HepG2 (cell line): Measurements from ENCODE around the gene USP7. TPM values are rescaled to one million over a fixed set of nuclear protein-coding genes. Genes with fewer than 3 reads are reported as not detected.
A peak's percentile ranks its signal among the peaks of the same experiment; 100 is the strongest.

Experiments
- ATAC-seq: fragments of 200-7000 bp; cut with Tn5 transposase; 3 replicates; pipeline ENCODE4 v1.9.1; 2020; ENCODE audit warnings: mild to moderate bottlenecking, moderate library complexity
- BruUV-seq: library from RNA; stranded (reverse); fragments of 400-500 nt; replicated peaks from 2 replicates; lab custom pipeline; 2021; lab: Mats Ljungman, UMichigan
- CTCF ChIA-PET: fragments of 300-600 bp; formaldehyde crosslinking; extraction: SDS; loops from one replicate; lab custom pipeline; 2021; ENCODE audit warnings: low total read pairs, inconsistent platforms, low intra/inter-chr PET ratio; lab: Yijun Ruan, JAX
- POLR2A ChIA-PET: fragments of 350-600 bp; sonication (Branson Sonifier 250); formaldehyde crosslinking; loops from one replicate; lab custom pipeline; 2020; ENCODE audit warnings: antibody characterized with exemption, inconsistent platforms; lab: Yijun Ruan, JAX
- DNase-seq: peaks from one replicate; pipeline ENCODE4 v3.0.0-alpha.2; 2015; ENCODE audit warnings: low spot score
- FAIRE-seq: peaks from 3 replicates; lab custom pipeline; 2011; peaks lifted over from hg19 to GRCh38; lab: Jason Lieb, UNC
- H2AFZ ChIP-seq: one replicate; pipeline ENCODE4 v1.6.1; 2011; ENCODE audit warnings: low read length, inconsistent platforms
- H3K27ac ChIP-seq: fragments of 300-600 bp; 3 replicates; pipeline ENCODE4 v1.8.0; 2011; ENCODE audit warnings: mixed run types, mild to moderate bottlenecking, mixed read lengths, low read length, inconsistent platforms; ENCODE audit not compliant: insufficient read depth; ENCODE audit errors: extremely low read length
- H3K27me3 ChIP-seq, 2 experiments: fragments of 200-600 bp in 1 of 2; 2 replicates in 1 of 2; 3 replicates in 1 of 2; pipeline versions ENCODE4 v1.6.0 to v1.8.0; 2011; ENCODE audit warnings: low read length in 2 of 2, mild to moderate bottlenecking in 2 of 2, moderate library complexity in 2 of 2, inconsistent platforms in 1 of 2; ENCODE audit not compliant: insufficient read depth in 2 of 2, control insufficient read depth in 1 of 2
- H3K36me3 ChIP-seq, 2 experiments: fragments of 200-600 bp in 1 of 2; replicated peaks in 1 of 2; 2 replicates in 1 of 2; 3 replicates in 1 of 2; pipeline versions ENCODE4 v1.5.1 to v1.8.0; 2011; ENCODE audit warnings: low read length in 2 of 2, inconsistent platforms in 1 of 2; ENCODE audit not compliant: insufficient read depth in 2 of 2, control insufficient read depth in 1 of 2
- H3K4me1 ChIP-seq: 2 replicates; pipeline ENCODE4 v1.5.1; 2012; ENCODE audit warnings: low read length, inconsistent platforms; ENCODE audit not compliant: insufficient read depth
- H3K4me2 ChIP-seq: 2 replicates; pipeline ENCODE4 v1.6.0; 2011; ENCODE audit warnings: low read depth, low read length, inconsistent platforms
- H3K4me3 ChIP-seq, 3 experiments: fragments of 200-600 bp in 1 of 3; sonication (generic), shearing (Covaris generic) in 1 of 3; replicated peaks in 1 of 3; 2 replicates each; pipeline ENCODE4 v1.5.1; 2011 to 2016; ENCODE audit warnings: low read length in 3 of 3, inconsistent platforms in 2 of 3, low read depth in 2 of 3, mild to moderate bottlenecking in 2 of 3, control low read depth in 1 of 3, mixed read lengths in 1 of 3; ENCODE audit not compliant: insufficient read depth in 1 of 3
- H3K79me2 ChIP-seq: one replicate; pipeline ENCODE4 v1.6.1; 2011; ENCODE audit warnings: low read length, inconsistent platforms; ENCODE audit not compliant: insufficient read depth
- H3K9ac ChIP-seq: 2 replicates; pipeline ENCODE4 v1.6.0; 2011; ENCODE audit warnings: mild to moderate bottlenecking, low read depth, low read length, inconsistent platforms; ENCODE audit not compliant: insufficient read depth
- H3K9me3 ChIP-seq: 2 replicates; pipeline ENCODE4 v1.5.1; 2012; ENCODE audit warnings: mild to moderate bottlenecking, low read length
- H4K20me1 ChIP-seq: 2 replicates; pipeline ENCODE4 v1.6.0; 2011; ENCODE audit warnings: inconsistent platforms, mild to moderate bottlenecking, low read length, moderate library complexity; ENCODE audit not compliant: insufficient read depth
- CC2D1A ChIP-seq: sonication (generic); formaldehyde crosslinking; IDR thresholded peaks from 2 replicates; pipeline ENCODE4 v1.8.1; 2023; ENCODE audit warnings: mild to moderate bottlenecking, missing genetic modification reagents
- GABPB1 ChIP-seq: IDR thresholded peaks from 2 replicates; pipeline ENCODE4 v1.6.1; 2016; ENCODE audit warnings: mild to moderate bottlenecking, missing genetic modification reagents, moderate library complexity, missing compliant biosample characterization
- GPBP1L1 ChIP-seq: sonication (generic); formaldehyde crosslinking; IDR thresholded peaks from 2 replicates; pipeline ENCODE4 v1.5.0; 2020; ENCODE audit warnings: mild to moderate bottlenecking, missing genetic modification reagents
- SNRNP70 ChIP-seq: fragments of 200-400 bp; formaldehyde crosslinking; IDR thresholded peaks from 2 replicates; pipeline ENCODE4 v1.6.1; 2017; ENCODE audit warnings: mild to moderate bottlenecking, low read depth, low read length, moderate library complexity
- TGIF2 ChIP-seq: IDR thresholded peaks from 2 replicates; pipeline ENCODE4 v1.6.1; 2016; ENCODE audit warnings: control low read depth, missing compliant biosample characterization
- TP53 ChIP-seq: sonication (generic); formaldehyde crosslinking; conservative IDR thresholded peaks from 2 replicates; pipeline ENCODE4 v1.4.0; 2020; ENCODE audit warnings: missing genetic modification reagents
- TSC22D2 ChIP-seq: sonication (generic); formaldehyde crosslinking; IDR thresholded peaks from 2 replicates; pipeline ENCODE4 v1.5.1; 2020; ENCODE audit warnings: missing genetic modification reagents, mild to moderate bottlenecking, borderline replicate concordance
- YEATS4 ChIP-seq: sonication (generic); formaldehyde crosslinking; IDR thresholded peaks from 2 replicates; pipeline ENCODE4 v1.4.0; 2020; ENCODE audit warnings: missing genetic modification reagents, borderline replicate concordance
- ZBTB8A ChIP-seq: sonication (generic); formaldehyde crosslinking; IDR thresholded peaks from 2 replicates; pipeline ENCODE4 v1.4.0; 2020; ENCODE audit warnings: mild to moderate bottlenecking, low read depth, missing genetic modification reagents, borderline replicate concordance
- ZMYM4 ChIP-seq: sonication (generic); formaldehyde crosslinking; IDR thresholded peaks from 2 replicates; pipeline ENCODE4 v1.8.1; 2023; ENCODE audit warnings: mild to moderate bottlenecking, missing genetic modification reagents
- ZNF264 ChIP-seq: sonication (generic); formaldehyde crosslinking; IDR thresholded peaks from 2 replicates; pipeline ENCODE4 v1.4.0; 2020; ENCODE audit warnings: missing genetic modification reagents
- ZNF326 ChIP-seq: sonication (generic); formaldehyde crosslinking; IDR thresholded peaks from 2 replicates; pipeline ENCODE4 v1.4.0; 2020; ENCODE audit warnings: missing genetic modification reagents, borderline replicate concordance
- ZNF547 ChIP-seq: sonication (generic); formaldehyde crosslinking; IDR thresholded peaks from 2 replicates; pipeline ENCODE4 v1.5.1; 2020; ENCODE audit warnings: mild to moderate bottlenecking, missing genetic modification reagents
- ZNF772 ChIP-seq: sonication (generic); formaldehyde crosslinking; IDR thresholded peaks from 2 replicates; pipeline ENCODE4 v1.5.0; 2020; ENCODE audit warnings: mild to moderate bottlenecking, missing genetic modification reagents
- WGBS: methylation state at CpG from one replicate; pipeline ENCODE4 v1.1.6; 2017; ENCODE audit warnings: low lambda C conversion rate; 5-methylcytosine and 5-hydroxymethylcytosine counted together
- in situ Hi-C: cut with HindIII; loops from 2 replicates; pipeline ENCODE4 v1.10.0; 2017; ENCODE audit warnings: low pct_unique_long_range_greater_than_20kb; ENCODE audit not compliant: extremely low pct_ligation_motif_present
- intact Hi-C: fragments of 100-400 bp; cut with micrococcal nuclease; formaldehyde crosslinking; loops from one replicate; pipeline ENCODE4 v1.10.0; 2022; ENCODE audit not compliant: unreplicated experiment
- polyA plus RNA-seq, 8 experiments: library from polyadenylated mRNA; depleted of rRNA in 3 of 8; stranded (reverse) in 7 of 8; unstranded in 1 of 8; fragments of >200 nt; fragmentation: Illumina TruSeq in 4 of 8; extraction: Trizol in 4 of 8; gene quantifications; 2 replicates each; pipeline versions ENCODE4 v1.2.1 to v1.2.3, GENCODE V29; 2011 to 2016; ENCODE audit warnings: low read depth in 4 of 8, missing spikeins in 1 of 8, mixed read lengths in 1 of 8; ENCODE audit not compliant: insufficient read depth in 1 of 8
- total RNA-seq, 5 experiments: library from RNA; depleted of rRNA; stranded (reverse); fragments of >200 nt; fragmentation: Illumina TruSeq; extraction: Trizol; gene quantifications; 2 replicates each; pipeline ENCODE4 v1.2.3, GENCODE V29; 2016; ENCODE audit warnings: low read depth in 1 of 5
- TF ChIP-seq, protein P1 (sequence below): IDR thresholded peaks from 2 replicates; pipeline ENCODE4 v1.6.1; 2016; ENCODE audit warnings: low read depth
- TF ChIP-seq, protein P2 (sequence below): IDR thresholded peaks from 2 replicates; pipeline ENCODE4 v1.6.1; 2016; ENCODE audit warnings: mild to moderate bottlenecking, missing biosample characterization, missing genetic modification reagents
- TF ChIP-seq, protein P3 (sequence below): sonication (generic); formaldehyde crosslinking; IDR thresholded peaks from 2 replicates; pipeline ENCODE4 v1.4.0; 2020; ENCODE audit warnings: missing genetic modification reagents

Gene USP7
- total and polyA plus RNA-seq, 2 of the 13 experiments (the other 11 are each of a cell fraction or from before 2014, with no cell fraction given), result 52.5 to 173 TPM

DNA sequence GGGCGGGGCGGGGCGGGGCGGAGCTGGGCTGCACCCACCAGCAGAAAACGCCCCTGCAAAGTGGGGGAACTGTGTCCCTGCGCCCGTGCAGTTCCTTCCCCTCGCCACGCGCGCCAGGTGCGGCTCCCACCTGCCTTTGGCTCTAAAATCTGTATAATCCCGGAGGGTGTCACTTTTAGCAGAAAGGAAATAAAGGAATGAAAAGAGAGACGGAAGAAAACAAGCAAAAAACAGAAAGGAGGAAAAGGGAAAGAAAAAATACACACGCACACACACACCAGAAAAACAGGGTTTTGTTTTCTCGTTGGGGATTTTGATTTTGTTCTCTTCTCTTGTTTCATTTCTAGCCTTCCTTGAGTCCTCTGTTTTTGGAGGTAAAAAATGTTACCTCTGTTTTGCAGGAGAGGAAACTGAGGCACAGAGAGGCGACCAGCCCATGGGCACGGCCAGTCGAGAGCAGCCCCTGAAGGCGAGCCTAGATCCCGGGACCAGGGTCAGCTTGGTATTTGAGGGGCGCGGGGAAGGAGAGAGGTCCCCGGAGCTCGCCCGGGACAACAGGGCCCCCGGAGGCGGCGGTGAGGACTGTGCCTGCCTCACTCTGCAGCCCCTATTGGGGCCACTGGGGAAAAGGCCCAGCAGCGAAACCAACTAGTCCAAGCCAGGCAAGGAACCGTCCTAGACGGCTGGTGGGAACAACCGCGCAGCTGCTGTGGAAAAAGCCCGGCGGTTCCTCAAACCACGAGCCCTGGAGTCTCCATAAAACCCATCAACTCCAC is 94.3 kb downstream of the USP7 start:
- no peak overlapping the region for H2AFZ ChIP-seq
- no peak for TF ChIP-seq ZNF326 (CRISPR knock-in tag)
- no peak for TF ChIP-seq GPBP1L1 (CRISPR knock-in tag)
- peak; percentile 55 for TF ChIP-seq GABPB1 (CRISPR knock-in tag)
- TF ChIP-seq TSC22D2 (CRISPR knock-in tag), result 0 out of 2 replicates have a peak, but pooled peaks have one; percentile 5
- no peak for TF ChIP-seq SNRNP70
- TF ChIP-seq, protein P1, sequence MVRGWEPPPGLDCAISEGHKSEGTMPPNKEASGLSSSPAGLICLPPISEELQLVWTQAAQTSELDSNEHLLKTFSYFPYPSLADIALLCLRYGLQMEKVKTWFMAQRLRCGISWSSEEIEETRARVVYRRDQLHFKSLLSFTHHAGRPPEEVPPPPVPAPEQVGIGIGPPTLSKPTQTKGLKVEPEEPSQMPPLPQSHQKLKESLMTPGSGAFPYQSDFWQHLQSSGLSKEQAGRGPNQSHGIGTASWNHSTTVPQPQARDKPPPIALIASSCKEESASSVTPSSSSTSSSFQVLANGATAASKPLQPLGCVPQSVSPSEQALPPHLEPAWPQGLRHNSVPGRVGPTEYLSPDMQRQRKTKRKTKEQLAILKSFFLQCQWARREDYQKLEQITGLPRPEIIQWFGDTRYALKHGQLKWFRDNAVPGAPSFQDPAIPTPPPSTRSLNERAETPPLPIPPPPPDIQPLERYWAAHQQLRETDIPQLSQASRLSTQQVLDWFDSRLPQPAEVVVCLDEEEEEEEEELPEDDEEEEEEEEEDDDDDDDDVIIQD, result peak; percentile 76; the same call in 1 of the 2 replicates
- peak; percentile 75 for TF ChIP-seq ZNF264 (CRISPR knock-in tag)
- TF ChIP-seq, protein P2, sequence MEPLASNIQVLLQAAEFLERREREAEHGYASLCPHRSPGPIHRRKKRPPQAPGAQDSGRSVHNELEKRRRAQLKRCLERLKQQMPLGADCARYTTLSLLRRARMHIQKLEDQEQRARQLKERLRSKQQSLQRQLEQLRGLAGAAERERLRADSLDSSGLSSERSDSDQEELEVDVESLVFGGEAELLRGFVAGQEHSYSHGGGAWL (CRISPR knock-in tag), result peak; percentile 3; the same call in 1 of the 2 replicates
- peak; percentile 23; the same call in 1 of the 2 replicates for TF ChIP-seq TGIF2 (CRISPR knock-in tag)
- TF ChIP-seq CC2D1A (CRISPR knock-in tag), result no peak
- peak; percentile 23; the same call in 1 of the 2 replicates for TF ChIP-seq ZNF547
- no peak for TF ChIP-seq ZBTB8A
- TF ChIP-seq ZNF772 (CRISPR knock-in tag), result peak; percentile 45; the same call in 1 of the 2 replicates
- peak; percentile 39; the same call in 1 of the 2 replicates for TF ChIP-seq YEATS4 (CRISPR knock-in tag)
- no peak; the same call in 1 of the 2 replicates for TF ChIP-seq ZMYM4 (CRISPR knock-in tag)
- TF ChIP-seq, protein P3, sequence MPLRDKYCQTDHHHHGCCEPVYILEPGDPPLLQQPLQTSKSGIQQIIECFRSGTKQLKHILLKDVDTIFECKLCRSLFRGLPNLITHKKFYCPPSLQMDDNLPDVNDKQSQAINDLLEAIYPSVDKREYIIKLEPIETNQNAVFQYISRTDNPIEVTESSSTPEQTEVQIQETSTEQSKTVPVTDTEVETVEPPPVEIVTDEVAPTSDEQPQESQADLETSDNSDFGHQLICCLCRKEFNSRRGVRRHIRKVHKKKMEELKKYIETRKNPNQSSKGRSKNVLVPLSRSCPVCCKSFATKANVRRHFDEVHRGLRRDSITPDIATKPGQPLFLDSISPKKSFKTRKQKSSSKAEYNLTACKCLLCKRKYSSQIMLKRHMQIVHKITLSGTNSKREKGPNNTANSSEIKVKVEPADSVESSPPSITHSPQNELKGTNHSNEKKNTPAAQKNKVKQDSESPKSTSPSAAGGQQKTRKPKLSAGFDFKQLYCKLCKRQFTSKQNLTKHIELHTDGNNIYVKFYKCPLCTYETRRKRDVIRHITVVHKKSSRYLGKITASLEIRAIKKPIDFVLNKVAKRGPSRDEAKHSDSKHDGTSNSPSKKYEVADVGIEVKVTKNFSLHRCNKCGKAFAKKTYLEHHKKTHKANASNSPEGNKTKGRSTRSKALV (CRISPR knock-in tag), result peak; percentile 41; the same call in 1 of the 2 replicates
- peak; percentile 44; the same call in 1 of the 2 replicates for TF ChIP-seq TP53

More for the DNA sequence above, 94.3 kb downstream of the USP7 start:
- Histone ChIP-seq H3K27ac (peak overlapping the region; percentile 46), H3K79me2 (peaks cover 41% of the 10 kb centered on the region), H3K9me3 (no peaks in the 10 kb centered on the region), H3K36me3 (no peaks in the 10 kb centered on the region), H3K27me3 (no peaks in the 10 kb centered on the region; a peak in 1 of 5 replicates), H3K9ac (peak overlapping the region; percentile 69), H4K20me1 (peaks cover 31% of the 10 kb centered on the region; the same call in 1 of the 2 replicates), H3K4me3 (peak overlapping the region; percentile 55 to 76 (median 71)), H3K4me1 (peaks cover 76% of the 10 kb centered on the region), H3K4me2 (peak overlapping the region; percentile 96)
- in situ Hi-C loops, result no loop called here
- ChIA-PET POLR2A (interaction anchor here (0.9 to 10.4 kb wide), 18 partner anchors 9 to 223 kb away, joined by 3 to 235 read pairs (median 4); partner anchors contain the start of genes HAPSTR1, LITAFD, PMM2 and TMEM186), CTCF (interaction anchor here (1.7 kb wide), 1 partner anchor 11 kb away, joined by 6 read pairs; no protein-coding TSS in a partner anchor)
- ATAC-seq (peak; percentile 54), FAIRE-seq (no peak), DNase-seq (peak; percentile 65)
- TSS peak; percentile 55 for BruUV-seq
- WGBS, result 5% methylated on average over 37 of the region's 37 CpGs
- intact Hi-C loops, result loop anchor here (5.0 kb wide), 1 partner anchor 223 kb away; the partner anchor contains the start of gene HAPSTR1
